Body of pancreas (tissue), 4 donors: ENCODE results near the gene SPACDR.

Source experiments
- POLR2A ChIP-seq, 3 donors: fragments of 450-650 bp; IDR thresholded peaks; one replicate each; pipeline ENCODE4 v1.6.1; 2016; ENCODE audit warnings: antibody characterized with exemption in 3 of 3, mild to moderate bottlenecking in 2 of 3
- TF ChIP-seq, protein P1 (sequence below), 7 experiments: fragments of 450-650 bp in 4 of 7; fragments of 200-600 bp in 3 of 7; sonication (generic) in 3 of 7; IDR thresholded peaks; one replicate each; pipeline ENCODE4 v1.5.1; 2016 to 2019; ENCODE audit warnings: antibody characterized with exemption in 7 of 7

DNA sequence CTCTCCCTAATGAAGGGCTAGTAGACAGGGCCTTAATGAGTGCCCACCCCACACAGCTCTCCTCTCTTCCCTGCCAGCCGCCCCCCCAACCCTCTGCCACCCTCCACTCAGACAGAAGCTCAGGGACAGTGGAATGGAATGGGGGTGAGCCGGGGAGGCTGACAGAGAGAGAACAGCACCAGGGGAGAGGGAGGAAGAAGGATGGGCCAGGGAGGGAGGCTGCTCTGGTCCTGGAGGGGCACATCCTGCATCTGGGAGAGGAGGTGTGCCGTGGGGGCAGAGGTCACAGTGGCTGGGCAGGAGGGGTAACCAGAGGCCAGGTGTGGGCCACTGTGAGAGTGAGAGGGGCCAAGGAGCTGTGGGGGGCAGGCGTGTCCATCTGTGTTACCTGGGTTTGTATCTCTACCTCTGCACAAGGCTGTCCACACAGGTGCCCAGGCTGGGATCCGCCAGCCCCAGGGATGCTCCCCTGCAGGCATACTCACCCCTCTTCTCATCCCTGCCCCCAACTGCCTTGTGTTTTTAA lies 22.1 kb upstream of the SPACDR start:
- TF ChIP-seq, protein P1, sequence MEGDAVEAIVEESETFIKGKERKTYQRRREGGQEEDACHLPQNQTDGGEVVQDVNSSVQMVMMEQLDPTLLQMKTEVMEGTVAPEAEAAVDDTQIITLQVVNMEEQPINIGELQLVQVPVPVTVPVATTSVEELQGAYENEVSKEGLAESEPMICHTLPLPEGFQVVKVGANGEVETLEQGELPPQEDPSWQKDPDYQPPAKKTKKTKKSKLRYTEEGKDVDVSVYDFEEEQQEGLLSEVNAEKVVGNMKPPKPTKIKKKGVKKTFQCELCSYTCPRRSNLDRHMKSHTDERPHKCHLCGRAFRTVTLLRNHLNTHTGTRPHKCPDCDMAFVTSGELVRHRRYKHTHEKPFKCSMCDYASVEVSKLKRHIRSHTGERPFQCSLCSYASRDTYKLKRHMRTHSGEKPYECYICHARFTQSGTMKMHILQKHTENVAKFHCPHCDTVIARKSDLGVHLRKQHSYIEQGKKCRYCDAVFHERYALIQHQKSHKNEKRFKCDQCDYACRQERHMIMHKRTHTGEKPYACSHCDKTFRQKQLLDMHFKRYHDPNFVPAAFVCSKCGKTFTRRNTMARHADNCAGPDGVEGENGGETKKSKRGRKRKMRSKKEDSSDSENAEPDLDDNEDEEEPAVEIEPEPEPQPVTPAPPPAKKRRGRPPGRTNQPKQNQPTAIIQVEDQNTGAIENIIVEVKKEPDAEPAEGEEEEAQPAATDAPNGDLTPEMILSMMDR (IDR thresholded peaks at IDR 0.05), result no peak
- TF ChIP-seq POLR2A (IDR thresholded peaks at IDR 0.05), result no peak
